ENCODE results near the gene NR3C1.
"Not testable (repeated sequence)": the region's sequence is repeated elsewhere in the genome, so short reads cannot be mapped to it uniquely, and the experiment has no call there.

Gene NR3C1

DNA sequence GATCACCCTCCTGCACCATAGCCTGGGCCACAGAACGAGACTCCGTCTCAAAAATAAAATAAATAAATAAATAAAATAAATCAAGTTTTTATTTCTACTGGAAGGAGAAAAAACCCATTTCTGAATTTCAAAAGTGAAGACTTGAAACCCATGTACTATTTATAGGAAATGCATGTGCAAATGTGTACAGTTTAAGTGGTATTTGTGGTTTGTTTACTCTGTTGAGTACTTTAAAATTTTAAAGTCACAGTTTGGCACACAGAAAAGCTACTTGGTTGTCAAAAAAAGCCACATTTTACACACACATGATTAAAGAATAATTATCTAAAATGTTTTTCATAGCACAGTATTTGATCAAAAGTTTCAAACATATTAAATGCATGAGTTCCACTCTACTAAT lies 43.6 kb downstream of the NR3C1 start:
- DNase-seq: no peak

DNA sequence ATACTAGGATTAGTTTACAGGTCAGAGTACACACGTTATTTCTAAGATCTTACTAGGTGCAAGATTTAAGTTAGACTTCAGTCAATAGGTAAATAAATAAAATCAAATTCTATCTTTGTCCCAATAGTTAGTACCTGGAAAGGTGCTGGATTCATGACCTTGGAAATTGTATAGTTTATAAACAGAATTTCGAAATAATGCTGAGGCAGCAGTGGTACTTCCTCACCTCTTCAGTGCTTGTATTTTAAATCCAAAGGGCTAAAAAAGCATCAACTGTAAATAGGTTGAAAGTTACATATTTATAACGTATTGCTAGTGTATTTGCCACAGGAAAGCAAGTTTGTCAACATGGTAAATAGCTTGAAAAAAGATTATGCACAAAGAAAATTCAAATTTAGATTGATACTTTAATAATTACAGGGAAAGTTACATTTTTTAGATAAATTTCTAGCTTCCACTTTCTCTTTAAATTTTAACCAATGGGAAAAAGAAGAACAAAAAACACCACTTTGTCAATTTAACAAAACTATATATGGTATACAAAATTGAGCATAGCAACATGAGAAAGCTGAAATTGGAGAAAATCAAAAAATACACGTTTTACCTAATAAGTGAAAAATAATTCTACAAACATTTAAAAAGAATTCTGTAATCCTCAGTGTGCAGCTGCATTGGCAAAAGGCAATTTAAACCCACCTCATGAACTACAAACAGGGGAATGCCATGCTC lies 46.5 kb downstream of the NR3C1 start:
- DNase-seq: no peak

DNA sequence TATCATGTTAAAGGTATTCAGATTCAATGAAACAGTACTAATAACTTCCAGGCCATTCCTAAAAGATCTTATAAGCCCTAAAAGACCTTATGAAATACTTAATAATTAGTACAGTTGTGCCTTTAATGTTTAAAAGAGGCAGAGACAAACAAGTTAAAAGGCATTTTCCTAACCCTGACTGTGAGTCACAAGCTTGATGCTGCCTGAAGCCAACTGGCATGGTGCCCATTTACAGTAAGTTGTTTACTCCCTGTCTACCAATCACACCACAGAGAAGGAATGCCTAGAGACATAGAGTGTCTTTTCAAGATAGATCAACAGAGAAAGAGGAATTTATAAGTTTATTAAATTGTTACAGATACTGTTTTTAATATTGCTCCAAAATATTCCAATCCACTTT lies 47.8 kb downstream of the NR3C1 start:
- DNase-seq: peak; percentile 49

DNA sequence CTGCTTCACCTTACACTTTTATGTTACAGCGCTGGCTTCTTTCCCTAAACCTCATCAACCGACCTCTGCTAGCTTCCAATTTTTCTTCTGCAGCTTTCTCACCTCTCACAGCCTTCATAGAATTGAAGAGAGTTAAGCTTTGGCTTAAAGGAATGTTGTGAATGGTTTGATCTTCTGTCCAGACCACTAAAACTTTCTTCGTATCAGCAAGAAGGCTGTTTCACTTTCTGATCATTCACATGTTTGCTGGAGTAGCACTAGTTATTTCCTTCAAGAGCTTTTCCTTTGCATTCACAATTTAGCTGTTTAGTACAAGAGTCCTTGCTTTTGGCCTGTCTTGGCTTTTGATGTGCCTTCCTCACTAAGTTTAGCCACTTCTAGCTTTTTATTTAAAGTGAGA lies 49.5 kb downstream of the NR3C1 start:
- DNase-seq: no peak

DNA sequence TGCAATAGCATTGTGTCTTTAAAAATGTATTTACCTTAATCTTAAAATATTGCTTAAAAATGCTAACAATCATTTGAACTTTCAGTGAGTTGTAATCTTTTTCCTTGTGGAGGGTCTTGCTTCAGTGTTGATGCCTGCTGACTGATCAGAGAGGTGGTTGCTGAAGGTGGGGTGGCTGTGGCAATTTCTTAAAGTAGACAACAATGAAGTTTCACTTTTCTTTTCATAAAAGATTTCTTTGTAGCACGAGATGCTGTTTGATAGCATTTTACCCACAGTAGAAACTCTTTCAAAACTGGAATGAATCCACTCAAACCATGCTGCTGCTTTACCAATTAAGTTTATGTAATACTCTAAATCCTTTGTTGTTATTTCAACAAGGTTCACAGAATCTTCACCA lies 50.8 kb downstream of the NR3C1 start:
- peak; percentile 34 for DNase-seq

DNA sequence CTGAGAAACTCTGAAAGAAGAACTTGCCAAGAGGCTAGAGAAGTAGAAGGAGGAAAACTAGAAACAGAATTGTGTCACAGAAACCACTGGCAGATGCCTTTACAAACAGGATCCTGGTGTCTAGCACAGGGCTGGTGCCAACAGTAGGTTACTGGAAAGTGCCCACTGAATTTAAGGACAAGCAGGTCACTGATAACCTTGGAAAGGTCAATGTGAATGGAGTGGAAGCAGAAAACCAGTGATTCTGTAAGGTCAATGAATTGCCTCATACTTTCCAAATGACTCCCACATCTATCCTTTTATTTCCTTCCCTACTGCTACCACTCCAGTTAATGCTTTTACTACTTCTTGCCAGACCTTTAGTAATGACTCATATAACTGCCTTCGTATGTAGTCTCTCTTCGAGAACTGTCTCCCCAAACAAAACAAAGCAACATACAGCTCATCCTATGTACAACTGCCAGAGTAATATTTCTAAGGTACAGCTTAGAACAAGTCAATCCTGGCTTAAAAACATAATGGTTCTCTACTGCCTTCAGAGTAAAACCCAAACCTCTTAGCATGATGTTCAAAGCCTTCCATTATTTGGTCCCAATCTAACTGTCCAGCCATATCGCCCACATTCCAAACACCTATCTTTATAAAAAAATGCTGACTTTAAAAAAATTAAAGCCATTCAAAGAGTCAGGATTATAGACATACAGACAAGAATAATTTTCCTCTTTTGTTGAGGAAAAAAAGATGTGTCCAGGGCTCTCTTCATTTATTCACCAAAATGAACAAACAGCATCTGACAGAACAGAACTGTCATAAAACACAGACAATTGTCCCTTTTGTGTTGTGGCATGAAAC lies 52.5 kb downstream of the NR3C1 start:
- DNase-seq: no peak

DNA sequence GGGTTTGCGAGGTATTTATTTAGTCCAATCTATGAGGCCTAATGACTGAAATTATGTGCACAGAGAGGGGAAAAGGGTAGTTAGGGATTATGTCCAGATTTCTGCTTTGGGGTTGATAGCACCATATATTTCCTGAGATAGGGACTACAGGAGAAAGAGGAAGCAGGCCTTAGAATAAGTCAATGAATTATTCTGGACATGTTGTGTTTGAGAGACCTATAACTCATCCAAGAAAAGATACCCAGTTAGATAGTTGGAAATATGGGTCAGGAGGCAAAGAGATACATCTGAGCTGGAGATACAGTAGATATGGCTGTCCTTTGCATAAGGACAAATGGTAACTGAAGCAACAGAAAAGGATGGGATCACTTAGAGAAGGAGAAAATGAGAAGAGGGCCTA lies 53.1 kb downstream of the NR3C1 start:
- DNase-seq: no peak

DNA sequence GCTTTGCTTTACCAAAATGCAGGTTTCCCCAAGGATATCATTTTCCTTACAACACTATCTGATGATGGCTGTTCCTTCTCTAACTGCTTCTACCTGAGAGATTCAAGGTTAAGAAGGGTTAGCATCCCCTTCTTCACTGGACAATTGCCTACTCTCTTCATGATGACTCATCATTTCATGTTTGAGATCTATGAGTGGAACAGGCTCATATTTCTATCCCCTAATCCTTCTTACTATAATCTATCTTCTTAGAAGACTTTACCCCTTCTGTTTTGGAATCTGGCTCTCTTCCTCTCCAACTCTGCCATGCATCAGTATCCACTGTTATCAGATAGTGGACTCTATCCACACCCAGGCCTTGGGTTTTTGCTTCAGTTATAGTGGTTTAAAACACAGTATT lies 54.3 kb downstream of the NR3C1 start:
- no peak for DNase-seq

DNA sequence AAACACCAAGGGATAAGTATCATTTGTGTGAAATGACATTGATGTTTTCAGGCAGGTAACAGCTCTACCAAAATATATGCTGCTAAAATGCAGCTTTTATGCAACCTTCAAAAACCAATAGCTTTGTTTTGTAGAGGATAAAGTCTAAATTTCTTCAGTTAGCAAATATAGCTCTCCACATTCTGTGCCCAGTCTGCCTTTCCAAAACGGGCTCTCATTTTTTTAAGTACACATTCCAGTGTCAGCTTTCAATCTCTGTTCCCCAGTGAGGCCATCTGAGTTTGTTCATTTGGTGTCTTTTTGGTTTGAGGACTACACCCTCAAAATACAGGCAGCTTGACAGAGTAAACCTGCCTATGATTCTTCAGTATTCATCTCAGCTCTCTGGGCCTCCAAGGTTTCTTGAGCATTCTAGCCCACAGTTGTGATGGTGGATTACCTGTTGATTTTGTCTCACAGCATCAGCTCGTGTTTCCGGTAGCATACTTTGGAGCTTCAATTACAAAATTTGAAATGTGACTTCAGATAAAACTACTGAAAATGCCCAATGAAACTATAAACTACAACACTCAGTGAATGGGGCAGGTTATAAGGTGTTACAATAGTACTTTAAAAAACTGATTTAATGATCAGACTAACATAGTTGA lies 55.7 kb downstream of the NR3C1 start:
- no peak for DNase-seq

DNA sequence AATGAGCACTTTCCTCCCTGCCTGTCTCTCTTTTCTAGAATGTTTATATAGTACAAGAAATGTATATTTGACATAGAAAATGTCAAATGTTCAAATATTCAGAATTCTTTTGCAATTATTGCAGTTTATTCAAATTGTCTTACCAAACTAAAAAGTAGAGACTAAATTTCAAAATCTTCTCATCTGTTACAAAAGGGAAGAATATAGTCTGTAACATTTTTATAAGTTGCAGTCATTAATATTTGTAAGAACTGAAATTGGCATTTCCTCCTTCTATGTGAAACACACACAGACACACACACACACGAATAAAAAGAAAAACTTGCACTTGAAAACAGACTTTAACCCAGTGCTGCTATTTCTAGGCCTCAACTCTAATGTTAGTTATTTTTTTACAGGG lies 56.4 kb downstream of the NR3C1 start:
- DNase-seq: no peak

DNA sequence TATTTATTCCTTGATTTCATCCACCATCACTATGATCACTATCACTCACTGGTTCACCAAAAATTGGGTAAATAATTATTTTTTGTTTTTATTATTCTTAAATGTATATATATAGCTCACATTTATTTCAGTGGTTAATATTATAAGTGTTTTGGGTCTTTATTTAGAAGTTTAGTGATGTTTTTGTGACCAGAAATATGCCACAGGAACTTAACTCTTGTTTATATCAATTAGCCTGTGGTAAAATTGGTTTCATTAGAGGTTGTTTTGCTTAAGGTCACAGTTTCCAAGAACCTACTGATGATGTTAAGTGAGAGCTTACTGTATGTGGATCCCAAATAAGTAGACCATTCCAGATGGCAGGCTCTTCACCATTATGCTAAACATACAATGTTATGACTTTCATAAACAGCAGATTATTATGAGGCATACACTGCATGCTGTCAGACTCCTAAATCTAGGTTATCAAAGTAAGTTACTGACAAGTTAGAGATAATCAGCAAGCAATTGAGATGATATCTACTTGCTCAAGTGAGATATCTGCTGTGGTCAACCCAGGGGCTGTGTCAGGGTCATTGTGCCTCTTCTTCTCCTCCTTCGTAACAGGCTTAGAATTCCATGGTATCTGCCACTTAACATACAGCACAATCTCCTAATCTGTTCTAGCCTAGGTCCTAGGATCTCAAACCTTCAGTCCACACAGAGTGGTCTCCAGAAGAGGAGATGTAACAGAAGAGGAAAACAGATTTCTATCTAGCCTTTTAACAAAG lies 57.6 kb downstream of the NR3C1 start:
- DNase-seq: no peak

DNA sequence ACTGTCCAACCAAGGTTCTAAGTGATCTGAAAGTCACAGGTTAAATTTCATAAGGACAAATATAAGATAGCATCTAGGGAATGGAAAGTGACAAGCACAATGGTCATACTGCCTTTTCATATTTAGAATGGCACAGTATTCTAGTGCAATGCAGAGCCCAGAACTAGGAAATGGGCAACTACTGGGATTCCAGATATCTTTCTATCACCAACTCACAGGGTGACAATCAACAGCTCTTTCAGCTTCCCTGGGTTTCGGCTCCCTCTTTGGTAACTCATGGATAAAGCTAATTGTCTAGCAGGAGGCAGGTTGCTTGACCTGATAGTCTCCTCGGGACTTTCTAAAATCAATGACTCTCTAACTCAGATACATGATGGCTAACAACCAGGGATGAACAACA lies 60.4 kb downstream of the NR3C1 start:
- DNase-seq: no peak

DNA sequence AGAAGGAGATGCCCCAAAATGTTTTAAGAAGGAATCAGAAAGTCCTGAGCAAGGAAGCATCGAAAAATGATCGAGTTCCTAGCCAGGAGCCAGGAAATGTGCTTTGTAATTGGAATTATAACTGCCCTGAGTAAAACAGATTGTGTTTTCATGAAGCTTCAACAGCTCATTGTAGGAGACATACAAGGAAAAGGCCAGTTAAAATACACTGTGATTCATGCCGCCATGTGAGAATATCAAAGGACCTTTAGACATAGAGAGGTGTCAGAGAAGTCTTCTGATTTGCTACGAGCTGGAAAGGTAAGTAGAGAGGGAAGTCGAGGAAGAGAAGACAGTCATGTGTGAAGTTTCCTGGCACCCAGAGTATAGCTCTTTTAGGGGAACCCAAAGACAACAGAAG lies 60.9 kb downstream of the NR3C1 start:
- no peak for DNase-seq

DNA sequence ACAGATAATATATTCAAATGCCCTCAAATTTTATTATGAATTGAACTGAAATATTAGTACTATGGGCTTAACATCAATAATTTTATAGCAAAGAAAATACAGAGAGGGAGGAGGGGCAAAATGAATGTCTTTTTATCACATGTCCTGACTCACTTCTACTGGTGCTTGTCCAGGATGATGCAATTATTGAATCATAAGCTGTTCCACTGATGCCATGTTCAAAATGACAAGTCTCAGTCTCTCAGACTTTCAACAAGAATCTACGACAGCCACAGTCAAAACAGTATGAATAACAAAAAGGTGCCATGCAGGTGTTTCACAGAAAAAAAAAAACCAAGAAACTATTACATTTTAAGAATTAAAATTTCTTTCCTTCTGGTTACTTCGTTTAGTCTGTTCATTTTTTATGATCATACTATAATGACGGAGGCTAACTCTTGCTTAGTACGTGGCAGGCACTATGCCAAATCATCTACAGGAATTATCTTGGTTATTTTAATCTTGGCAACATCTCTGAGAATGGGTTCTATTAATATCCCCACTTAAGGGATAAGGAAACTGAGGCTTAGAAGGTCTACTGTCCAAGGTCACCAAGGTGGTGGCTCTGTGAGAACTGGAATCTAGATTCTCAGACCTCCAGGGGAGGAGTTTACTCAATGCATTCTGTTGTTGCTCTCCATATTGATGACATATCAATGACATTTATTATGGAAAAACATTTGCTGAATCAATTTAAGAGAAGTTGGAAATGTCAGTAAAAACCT lies 61.5 kb downstream of the NR3C1 start:
- no peak for DNase-seq

DNA sequence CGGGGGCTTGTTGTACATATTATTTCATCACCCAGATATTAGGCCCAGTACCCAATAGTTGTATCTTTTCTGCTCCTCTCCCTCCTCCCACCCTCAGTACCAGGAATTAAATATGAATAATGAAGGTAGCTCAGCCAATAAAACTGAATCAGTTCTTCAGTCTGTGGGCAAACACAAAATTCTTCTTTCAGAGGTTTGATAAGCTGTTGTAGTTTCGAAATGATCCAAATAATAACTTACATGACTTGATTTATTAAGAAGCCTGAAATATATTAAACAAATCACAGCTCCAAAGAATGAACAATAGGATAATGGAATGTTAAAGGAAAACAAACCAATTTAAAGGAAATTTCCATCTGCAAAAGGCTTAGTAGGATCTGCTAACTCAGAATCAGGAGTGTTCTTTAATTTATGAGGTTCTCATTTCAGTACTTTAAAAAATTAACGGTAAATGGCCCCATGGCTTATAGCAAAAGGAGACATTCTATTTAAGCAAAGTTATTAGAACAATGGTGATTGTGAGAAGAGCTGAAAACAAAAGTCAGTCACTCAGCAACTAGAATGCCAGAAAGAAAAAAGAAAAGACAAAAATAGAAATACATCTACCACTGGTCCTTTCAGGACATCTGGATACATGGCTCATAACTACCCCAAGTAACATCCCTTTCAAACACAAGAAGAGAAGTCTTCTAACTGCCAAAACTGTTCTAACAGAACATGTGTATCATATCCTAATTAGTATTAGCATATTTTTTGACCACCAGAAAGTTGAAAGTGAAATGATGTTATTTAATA lies 62.4 kb downstream of the NR3C1 start:
- DNase-seq: no peak

DNA sequence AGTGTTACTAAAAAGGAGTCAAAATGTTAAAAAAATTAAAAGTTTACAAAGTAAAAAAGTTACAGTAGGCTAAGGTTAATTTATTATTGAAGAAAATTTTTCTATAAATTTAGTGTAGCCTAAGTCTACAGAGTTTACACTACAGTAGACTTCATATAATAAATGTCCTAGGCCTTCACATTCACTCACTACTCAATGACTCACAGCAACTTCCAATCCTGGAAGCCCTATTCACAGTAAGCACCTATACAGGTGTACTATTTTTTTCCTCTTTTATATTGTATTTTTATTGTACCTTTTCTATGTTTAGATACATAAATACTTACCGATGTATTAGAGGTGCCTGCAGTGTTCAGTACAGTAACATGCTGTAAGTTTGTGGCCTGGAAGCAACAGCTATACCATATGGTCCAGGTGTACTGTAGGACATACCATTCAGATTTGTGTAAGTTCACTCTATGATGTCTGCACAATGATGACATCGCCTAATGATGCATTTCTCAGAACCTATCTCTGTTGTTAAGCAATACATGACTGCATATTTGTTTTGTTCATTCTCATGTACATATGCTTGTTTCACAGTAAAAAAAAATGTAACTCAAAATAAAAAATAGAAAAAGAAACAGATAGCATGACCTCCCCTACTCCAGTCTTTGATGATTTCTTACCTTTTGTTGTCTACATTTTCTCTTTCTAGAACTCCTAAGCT lies 64.7 kb downstream of the NR3C1 start:
- no peak for DNase-seq

DNA sequence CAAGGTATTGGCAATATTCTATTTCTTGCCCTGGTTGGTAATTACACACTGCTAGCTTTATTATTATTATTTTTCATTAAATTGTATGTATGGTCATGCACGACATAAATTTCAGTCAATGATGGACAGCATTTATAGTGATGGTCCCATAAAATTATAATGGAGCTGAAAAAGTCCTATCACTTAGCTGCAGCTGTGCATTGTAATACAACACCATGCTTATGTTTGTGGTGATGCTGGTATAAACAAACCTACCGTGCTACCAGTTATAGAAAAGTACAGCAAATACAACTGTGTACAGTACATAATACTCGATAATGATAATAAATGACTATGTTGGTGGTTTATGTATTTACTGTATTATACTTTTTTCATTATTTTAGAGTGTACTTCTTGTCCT lies 65.5 kb downstream of the NR3C1 start:
- no peak for DNase-seq

DNA sequence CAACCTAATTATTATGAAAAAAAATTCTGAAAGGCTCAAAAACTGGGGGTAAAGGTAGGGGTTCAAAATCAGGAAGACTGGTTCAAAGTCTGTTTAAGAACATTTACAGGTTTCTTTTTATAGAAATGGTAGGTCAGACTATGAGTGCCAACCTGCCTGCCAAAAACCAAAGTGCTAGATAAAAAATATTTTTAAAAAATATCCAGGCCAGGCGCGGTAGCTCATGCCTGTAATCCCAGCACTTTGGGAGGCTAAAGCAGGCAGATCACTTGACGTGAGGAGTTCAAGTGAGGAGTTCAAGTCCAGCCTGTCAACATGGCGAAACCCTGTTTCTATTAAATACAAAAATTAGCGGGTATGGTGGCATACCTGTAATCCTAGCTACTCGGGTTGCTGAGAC lies 67.0 kb downstream of the NR3C1 start:
- no peak for DNase-seq

DNA sequence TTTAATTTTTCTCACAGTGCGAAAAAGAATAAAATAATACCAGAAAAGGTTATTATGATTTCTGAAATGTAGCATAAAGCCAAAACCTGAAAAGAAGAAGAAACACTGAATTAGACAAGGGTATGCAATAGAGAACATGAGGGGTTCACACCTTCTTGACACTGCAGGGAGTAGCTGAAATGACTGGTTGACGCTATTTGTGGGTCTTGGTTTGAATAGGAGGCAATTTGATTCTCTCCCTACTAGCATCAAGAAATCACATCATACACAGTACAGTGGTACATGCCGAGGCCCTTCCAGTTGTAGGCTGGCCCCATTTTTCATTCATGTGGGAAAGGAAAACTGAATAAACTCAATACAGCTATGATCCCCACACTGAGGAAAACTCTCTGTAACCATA lies 68.6 kb downstream of the NR3C1 start:
- DNase-seq: no peak

DNA sequence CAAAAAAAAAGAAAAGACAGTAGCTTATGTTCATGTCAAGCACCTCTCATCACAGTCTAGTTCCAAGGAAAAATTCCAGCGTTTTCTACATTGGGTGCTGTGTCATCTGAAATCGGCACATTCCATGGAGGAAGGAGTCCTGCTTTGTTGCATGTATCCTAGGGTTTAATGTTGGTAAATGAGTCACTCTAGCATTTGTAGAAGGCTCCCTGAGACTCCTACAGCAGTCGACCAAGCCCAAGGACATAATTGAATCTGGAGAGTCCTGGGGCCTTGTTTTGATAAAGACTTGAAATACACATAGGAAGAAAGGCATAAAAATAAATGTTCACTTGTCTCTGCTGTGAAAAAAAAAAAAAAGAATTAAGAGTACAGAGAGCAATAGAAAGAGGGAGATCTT lies 69.1 kb downstream of the NR3C1 start:
- DNase-seq: not testable (repeated sequence)

DNA sequence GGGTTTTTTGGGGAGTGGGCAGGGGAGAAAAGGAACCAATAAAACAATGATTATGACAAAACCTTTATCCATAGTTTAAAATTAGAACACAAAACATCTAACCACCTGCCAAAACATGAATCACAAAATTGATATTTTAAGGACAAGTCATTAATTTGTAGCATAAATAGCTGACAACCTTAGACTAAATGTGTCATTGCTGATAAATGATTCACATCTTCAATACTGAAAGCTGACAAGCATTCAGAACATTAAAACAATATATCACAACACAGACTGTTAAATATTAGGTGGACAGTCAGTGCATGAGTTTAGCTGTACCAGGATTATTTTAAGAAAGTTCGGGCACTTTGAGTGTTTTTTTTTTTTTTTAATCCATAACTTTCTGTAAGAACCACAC lies 71.5 kb downstream of the NR3C1 start:
- DNase-seq: no peak

Data from activated naive CD4-positive, alpha-beta T cell treated with Interleukin-2 at 50 U/mL for 16 hours (primary cell).